Testis (tissue), 3 donors: ENCODE results near the gene OR5C1. TPM values are rescaled to one million over a fixed set of nuclear protein-coding genes. Genes with fewer than 3 reads are reported as not detected.

Experiments
- DNase-seq: peaks from one replicate; pipeline ENCODE4 v3.0.0-alpha.2; 2019
- H3K27ac ChIP-seq, 2 donors: fragments of 200-600 bp; sonication (generic); one replicate each; pipeline ENCODE4 v1.5.1; 2019
- H3K27me3 ChIP-seq: fragments of 200-600 bp; sonication (generic); one replicate; pipeline ENCODE4 v1.5.1; 2019
- H3K36me3 ChIP-seq: fragments of 200-600 bp; sonication (generic); one replicate; pipeline ENCODE4 v1.5.1; 2017; ENCODE audit warnings: low read depth; ENCODE audit errors: missing control alignments
- H3K4me1 ChIP-seq: fragments of 200-600 bp; sonication (generic); one replicate; pipeline ENCODE4 v1.5.1; 2019
- H3K4me3 ChIP-seq, 2 donors: fragments of 200-600 bp; sonication (generic); one replicate each; pipeline ENCODE4 v1.5.1; 2017 to 2019
- H3K9me3 ChIP-seq: fragments of 200-600 bp; sonication (generic); one replicate; pipeline ENCODE4 v1.5.1; 2017
- CTCF ChIP-seq, 3 experiments: fragments of 450-650 bp in 2 of 3; fragments of 200-600 bp in 1 of 3; sonication (generic) in 1 of 3; IDR thresholded peaks; one replicate each; pipeline ENCODE4 v1.5.1; 2016 to 2019; ENCODE audit warnings: antibody characterized with exemption in 3 of 3, mild to moderate bottlenecking in 2 of 3, moderate library complexity in 1 of 3
- POLR2A ChIP-seq: fragments of 450-650 bp; IDR thresholded peaks from one replicate; pipeline ENCODE4 v1.6.1; 2017; ENCODE audit warnings: antibody characterized with exemption, mild to moderate bottlenecking, moderate library complexity
- WGBS, 2 donors: methylation state at CpG; one replicate each; pipeline ENCODE4 v1.1.5; 2018; 5-methylcytosine and 5-hydroxymethylcytosine counted together
- intact Hi-C: fragments of 100-400 bp; cut with DNase I; formaldehyde crosslinking; loops from one replicate; pipeline ENCODE4 v1.15.1; 2023; ENCODE audit warnings: low total_unique reads
- polyA plus RNA-seq: library from polyadenylated mRNA; stranded (reverse); fragments of 350-450 nt; fragmentation: Illumina TruSeq; extraction: RNeasy Lipid Tissue Mini Kit (QIAGEN cat#74804); gene quantifications from one replicate; pipeline ENCODE4 v1.2.3, GENCODE V29; 2014; ENCODE audit warnings: low read depth, low replicate concordance; ENCODE audit not compliant: insufficient read depth
- total RNA-seq, 2 donors: library from RNA; depleted of rRNA; stranded (reverse); fragments of >200 nt; gene quantifications; one replicate each; pipeline ENCODE4 v1.2.3, GENCODE V29; 2016

The OR5C1 gene
- total and polyA plus RNA-seq, 3 donors from 2014 or later: not detected

GRCh38 chr9:122786338-122786737 lies 2.4 kb upstream of the OR5C1 start:
- Histone ChIP-seq H3K4me3 (no peak overlapping the region), H3K27me3 (no peaks in the 10 kb centered on the region), H3K9me3 (no peaks in the 10 kb centered on the region), H3K36me3 (no peaks in the 10 kb centered on the region), H3K4me1 (no peaks in the 10 kb centered on the region), H3K27ac (no peak overlapping the region)
- no peak for DNase-seq
- TF ChIP-seq CTCF (IDR thresholded peaks at IDR 0.05) (no peak), POLR2A (no peak)
- intact Hi-C loops: no loop called here
- WGBS, 2 donors: 75 to 87% methylated on average over 3 to 4 of the region's 4 CpGs

- no peak overlapping the region for H3K27ac ChIP-seq
- no peaks in the 10 kb centered on the region for H3K36me3 ChIP-seq
- H3K4me1 ChIP-seq: no peaks in the 10 kb centered on the region
- H3K27me3 ChIP-seq: no peaks in the 10 kb centered on the region
- H3K9me3 ChIP-seq: no peaks in the 10 kb centered on the region
- no peak overlapping the region for H3K4me3 ChIP-seq
- no peak for DNase-seq
- intact Hi-C loops: no loop called here
- WGBS, 2 donors: 91 to 94% methylated on average over 25 to 28 of the region's 28 CpGs
- TF ChIP-seq CTCF (IDR thresholded peaks at IDR 0.05): no peak
- no peak for TF ChIP-seq POLR2A
Observed at GRCh38 chr9:122789256-122790046, 718 bp downstream of the OR5C1 start.

GRCh38 chr9:122791872-122792669 lies 3.3 kb downstream of the OR5C1 start:
- H3K27ac ChIP-seq: no peak overlapping the region
- no peaks in the 10 kb centered on the region for H3K9me3 ChIP-seq
- no peak for TF ChIP-seq POLR2A
- no peak for TF ChIP-seq CTCF (IDR thresholded peaks at IDR 0.05)
- 90 to 95% methylated on average over 5 of the region's 5 CpGs for WGBS, 2 donors
- no peak for DNase-seq
- no peak overlapping the region for H3K4me3 ChIP-seq
- intact Hi-C loops: no loop called here
- no peaks in the 10 kb centered on the region for H3K27me3 ChIP-seq
- H3K4me1 ChIP-seq: no peaks in the 10 kb centered on the region
- no peaks in the 10 kb centered on the region for H3K36me3 ChIP-seq

GRCh38 chr9:122797316-122798063 lies 8.8 kb downstream of the OR5C1 start:
- intact Hi-C loops: no loop called here

More at GRCh38 chr9:122797316-122798063, 8.8 kb downstream of the OR5C1 start:
- TF ChIP-seq POLR2A (no peak), CTCF (IDR thresholded peaks at IDR 0.05) (no peak)
- Histone ChIP-seq H3K4me1 (no peaks in the 10 kb centered on the region), H3K27ac (no peak overlapping the region), H3K4me3 (no peak overlapping the region), H3K27me3 (no peaks in the 10 kb centered on the region), H3K36me3 (no peaks in the 10 kb centered on the region), H3K9me3 (no peaks in the 10 kb centered on the region)
- no peak for DNase-seq
- 81 to 89% methylated on average over 3 to 6 of the region's 6 CpGs for WGBS, 2 donors
